ENCODE results near the gene GP9.

The GP9 gene

GRCh38 chr3:129025108-129025507, 35.5 kb upstream of the GP9 start:
- TF ChIP-seq POLR2A (IDR thresholded peaks at IDR 0.05; ENCODE audit: extremely low read depth, insufficient read length) (no peak), MAX (IDR thresholded peaks at IDR 0.05; ENCODE audit: low read depth, low read length) (no peak), CTCF (IDR thresholded peaks at IDR 0.05; ENCODE audit: low read depth, low read length) (no peak), MYC (IDR thresholded peaks at IDR 0.05; ENCODE audit: low read depth, low read length) (no peak)
- H3K4me3 ChIP-seq (ENCODE audit: low read depth, low read length): no peak overlapping the region
- DNase-seq (ENCODE audit: low read depth): no peak

- TF ChIP-seq MAX (IDR thresholded peaks at IDR 0.05; ENCODE audit: low read depth, low read length): no peak
- H3K4me3 ChIP-seq (ENCODE audit: low read depth, low read length): no peak overlapping the region
- no peak for DNase-seq (ENCODE audit: low read depth)
Measured at GRCh38 chr3:129025691-129026435, 34.7 kb upstream of the GP9 start.

- TF ChIP-seq POLR2A (IDR thresholded peaks at IDR 0.05; ENCODE audit: extremely low read depth, insufficient read length): peak; percentile 73
- peak; percentile 33 for TF ChIP-seq CTCF (IDR thresholded peaks at IDR 0.05; ENCODE audit: low read depth, low read length)
- TF ChIP-seq MYC (IDR thresholded peaks at IDR 0.05; ENCODE audit: low read depth, low read length): no peak
- peak; percentile 86 for TF ChIP-seq MAX (IDR thresholded peaks at IDR 0.05; ENCODE audit: low read depth, low read length)
- peak; percentile 96 for DNase-seq (ENCODE audit: low read depth)
- H3K4me3 ChIP-seq (ENCODE audit: low read depth, low read length): peak overlapping the region; percentile 54
Measured at GRCh38 chr3:129026728-129027543, 33.6 kb upstream of the GP9 start.

GRCh38 chr3:129027544-129027880, 33.1 kb upstream of the GP9 start:
- no peak for TF ChIP-seq MAX (IDR thresholded peaks at IDR 0.05; ENCODE audit: low read depth, low read length)
- no peak for TF ChIP-seq POLR2A (IDR thresholded peaks at IDR 0.05; ENCODE audit: extremely low read depth, insufficient read length)
- TF ChIP-seq MYC (IDR thresholded peaks at IDR 0.05; ENCODE audit: low read depth, low read length): no peak
- no peak for TF ChIP-seq CTCF (IDR thresholded peaks at IDR 0.05; ENCODE audit: low read depth, low read length)
- DNase-seq (ENCODE audit: low read depth): no peak
- peak overlapping the region; percentile 28 for H3K4me3 ChIP-seq (ENCODE audit: low read depth, low read length)

- H3K4me3 ChIP-seq (ENCODE audit: low read depth, low read length): no peak overlapping the region
- no peak for TF ChIP-seq MYC (IDR thresholded peaks at IDR 0.05; ENCODE audit: low read depth, low read length)
- TF ChIP-seq POLR2A (IDR thresholded peaks at IDR 0.05; ENCODE audit: extremely low read depth, insufficient read length): no peak
- TF ChIP-seq CTCF (IDR thresholded peaks at IDR 0.05; ENCODE audit: low read depth, low read length): no peak
- no peak for TF ChIP-seq MAX (IDR thresholded peaks at IDR 0.05; ENCODE audit: low read depth, low read length)
- DNase-seq (ENCODE audit: low read depth): no peak
Measured at GRCh38 chr3:129028866-129029265, 31.7 kb upstream of the GP9 start.

GRCh38 chr3:129030611-129031010, 30.0 kb upstream of the GP9 start:
- no peak for DNase-seq (ENCODE audit: low read depth)
- TF ChIP-seq MAX (IDR thresholded peaks at IDR 0.05; ENCODE audit: low read depth, low read length) (no peak), MYC (IDR thresholded peaks at IDR 0.05; ENCODE audit: low read depth, low read length) (no peak), CTCF (IDR thresholded peaks at IDR 0.05; ENCODE audit: low read depth, low read length) (no peak), POLR2A (IDR thresholded peaks at IDR 0.05; ENCODE audit: extremely low read depth, insufficient read length) (no peak)
- H3K4me3 ChIP-seq (ENCODE audit: low read depth, low read length): no peak overlapping the region
